ENCODE results near the gene GPR157. TPM values are rescaled to one million over a fixed set of nuclear protein-coding genes. Genes with fewer than 3 reads are reported as not detected.

Gene GPR157
- total and polyA plus RNA-seq, 8 donors: 15.2 to 36.5 (median 22.9) TPM

DNA sequence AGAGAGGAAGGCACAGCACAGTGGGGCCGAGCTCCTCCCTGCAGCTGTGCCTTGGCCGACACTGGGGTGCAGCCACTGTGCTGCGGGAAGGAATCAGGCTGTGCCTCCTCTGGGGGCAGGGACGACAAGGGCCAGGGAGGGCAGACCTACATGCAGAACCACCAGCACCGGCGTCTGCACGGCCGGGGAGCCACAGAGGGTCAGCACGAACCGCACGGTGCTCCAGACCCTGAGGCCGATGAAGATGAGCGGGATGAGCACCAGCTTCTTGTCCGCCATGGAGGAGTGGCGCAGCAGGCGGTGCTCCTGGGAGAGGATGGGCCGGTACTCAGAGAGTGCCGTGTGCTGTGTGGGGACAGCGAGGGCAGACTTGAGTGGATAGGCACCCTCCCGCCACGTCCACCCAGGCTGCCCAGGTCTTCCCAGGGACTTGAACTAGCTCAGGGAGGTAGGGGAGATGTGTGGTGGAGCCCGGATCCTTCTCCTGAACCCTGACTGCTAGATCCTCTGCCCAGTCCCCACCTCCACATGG, 23.5 kb downstream of the GPR157 start:
- no peaks in the 10 kb centered on the region for H3K9me3 ChIP-seq
- DNase-seq (no peak), ATAC-seq (no peak)
- TF ChIP-seq, protein P1, sequence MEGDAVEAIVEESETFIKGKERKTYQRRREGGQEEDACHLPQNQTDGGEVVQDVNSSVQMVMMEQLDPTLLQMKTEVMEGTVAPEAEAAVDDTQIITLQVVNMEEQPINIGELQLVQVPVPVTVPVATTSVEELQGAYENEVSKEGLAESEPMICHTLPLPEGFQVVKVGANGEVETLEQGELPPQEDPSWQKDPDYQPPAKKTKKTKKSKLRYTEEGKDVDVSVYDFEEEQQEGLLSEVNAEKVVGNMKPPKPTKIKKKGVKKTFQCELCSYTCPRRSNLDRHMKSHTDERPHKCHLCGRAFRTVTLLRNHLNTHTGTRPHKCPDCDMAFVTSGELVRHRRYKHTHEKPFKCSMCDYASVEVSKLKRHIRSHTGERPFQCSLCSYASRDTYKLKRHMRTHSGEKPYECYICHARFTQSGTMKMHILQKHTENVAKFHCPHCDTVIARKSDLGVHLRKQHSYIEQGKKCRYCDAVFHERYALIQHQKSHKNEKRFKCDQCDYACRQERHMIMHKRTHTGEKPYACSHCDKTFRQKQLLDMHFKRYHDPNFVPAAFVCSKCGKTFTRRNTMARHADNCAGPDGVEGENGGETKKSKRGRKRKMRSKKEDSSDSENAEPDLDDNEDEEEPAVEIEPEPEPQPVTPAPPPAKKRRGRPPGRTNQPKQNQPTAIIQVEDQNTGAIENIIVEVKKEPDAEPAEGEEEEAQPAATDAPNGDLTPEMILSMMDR (IDR thresholded peaks at IDR 0.05): no peak
- no peak overlapping the region for H3K27ac ChIP-seq
- intact Hi-C loops (cut with DNase I): loop anchor here in 1 of 2 donors (10.0 kb wide), 1 partner anchor 181 kb away; no protein-coding TSS in a partner anchor
- no peaks in the 10 kb centered on the region for H3K27me3 ChIP-seq
- no peak overlapping the region for H3K4me3 ChIP-seq
- H3K4me1 ChIP-seq: peaks cover 0 to under 1% of the 10 kb centered on the region in 2 donors
- peaks cover 0 to 48% of the 10 kb centered on the region in 2 donors for H3K36me3 ChIP-seq

DNA sequence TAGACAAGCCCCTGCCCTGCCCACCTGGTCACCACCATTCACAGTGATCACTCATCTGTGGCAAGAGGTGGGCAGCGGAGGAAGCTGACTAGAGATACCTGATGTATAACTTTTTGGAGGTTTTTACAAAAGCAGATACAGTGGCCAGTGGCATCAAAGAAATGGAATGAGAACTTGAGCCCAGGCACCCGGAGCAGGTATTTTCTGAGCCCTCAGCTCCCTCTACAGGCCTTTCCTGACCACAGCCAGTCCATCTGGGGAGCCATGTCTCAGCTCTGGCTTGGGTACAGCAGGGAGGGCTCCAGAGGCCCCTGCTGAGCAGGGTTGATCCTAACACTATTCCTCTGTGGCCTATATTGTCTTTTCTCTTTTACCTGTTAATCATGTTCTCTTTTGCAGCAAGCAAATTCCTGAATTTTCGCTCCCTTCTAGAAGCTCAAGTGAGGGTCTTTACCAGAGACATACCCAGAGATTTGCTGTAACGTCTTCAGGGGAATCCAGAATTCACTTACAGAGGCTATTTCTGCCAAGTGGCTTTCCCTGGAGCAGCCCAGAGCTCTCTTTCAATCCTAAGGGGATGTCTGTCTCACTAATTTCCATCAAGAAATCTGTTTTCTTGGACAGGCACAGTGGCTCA, 27.3 kb downstream of the GPR157 start:
- TF ChIP-seq, protein P1 (IDR thresholded peaks at IDR 0.05): peak; percentile 39 to 47
- Histone ChIP-seq H3K4me3 (no peak overlapping the region), H3K4me1 (no peaks in the 10 kb centered on the region), H3K27me3 (no peaks in the 10 kb centered on the region), H3K36me3 (peaks cover 0 to 30% of the 10 kb centered on the region in 2 donors), H3K9me3 (no peaks in the 10 kb centered on the region), H3K27ac (no peak overlapping the region)
- peak in 1 of 4 donors; percentile 36 for DNase-seq
- ATAC-seq: peak; percentile 83
- intact Hi-C loops (cut with DNase I): loop anchor here in 1 of 2 donors (10.0 kb wide), 1 partner anchor 177 kb away; no protein-coding TSS in a partner anchor

DNA sequence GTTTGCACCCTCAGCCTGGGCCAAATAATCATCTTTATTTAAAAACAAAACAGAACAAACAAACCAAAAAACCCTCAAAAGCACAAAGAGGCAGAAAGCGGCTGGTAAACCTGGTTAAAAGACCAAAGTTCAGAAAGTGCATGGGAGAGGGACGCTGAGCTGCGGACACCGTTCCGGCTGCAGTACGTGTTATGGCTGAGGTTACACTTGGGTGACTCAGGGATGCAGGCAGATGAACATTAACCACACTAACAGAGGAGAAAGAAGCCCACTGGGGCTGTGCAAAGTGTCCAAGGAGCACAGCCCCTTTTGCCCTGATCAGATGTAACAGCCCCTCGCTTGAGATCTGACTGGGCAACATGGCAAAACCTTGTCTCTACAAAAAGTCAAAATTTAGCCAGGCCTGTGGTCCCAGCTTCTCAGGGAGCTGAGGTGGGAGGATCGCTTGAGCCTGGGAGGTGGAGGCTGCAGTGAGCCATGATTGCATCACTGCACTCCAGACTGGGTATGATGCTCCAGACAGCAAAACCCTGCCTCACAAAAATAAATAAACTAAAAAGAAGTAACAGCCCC, 28.3 kb downstream of the GPR157 start:
- intact Hi-C loops (cut with DNase I): loop anchor here in 1 of 2 donors (10.0 kb wide), 1 partner anchor 176 kb away; no protein-coding TSS in a partner anchor
- no peaks in the 10 kb centered on the region for H3K9me3 ChIP-seq
- no peak overlapping the region for H3K27ac ChIP-seq
- peak; percentile 12 for ATAC-seq
- no peak overlapping the region for H3K4me3 ChIP-seq
- no peaks in the 10 kb centered on the region for H3K4me1 ChIP-seq
- TF ChIP-seq, protein P1 (IDR thresholded peaks at IDR 0.05): no peak
- peaks cover 0 to 29% of the 10 kb centered on the region in 2 donors for H3K36me3 ChIP-seq
- no peak for DNase-seq
- H3K27me3 ChIP-seq: no peaks in the 10 kb centered on the region

DNA sequence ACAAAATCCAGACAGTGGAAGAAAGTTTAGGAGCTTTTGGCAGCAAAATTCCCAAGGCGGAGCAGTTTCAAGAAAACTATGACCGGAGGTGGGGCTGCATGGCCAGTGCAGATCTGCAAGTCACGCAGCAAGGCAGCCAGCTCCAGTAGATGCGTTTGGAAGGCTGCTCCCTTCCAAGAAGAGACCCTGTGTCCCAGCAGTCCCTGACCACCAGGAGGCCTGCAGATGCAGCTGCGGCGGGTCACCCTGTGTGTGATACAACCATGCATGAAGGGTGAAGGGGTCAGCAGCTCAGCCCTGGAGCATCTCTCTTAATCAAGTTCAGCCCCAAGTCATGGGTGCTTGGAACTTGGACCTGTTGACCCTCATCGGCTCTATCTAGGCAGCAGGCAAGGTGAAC, 29.3 kb downstream of the GPR157 start:
- H3K4me1 ChIP-seq: no peaks in the 10 kb centered on the region
- no peaks in the 10 kb centered on the region for H3K27me3 ChIP-seq
- H3K27ac ChIP-seq: no peak overlapping the region
- no peaks in the 10 kb centered on the region for H3K9me3 ChIP-seq
- ATAC-seq (no peak), DNase-seq (no peak)
- H3K36me3 ChIP-seq: peaks cover 0 to 23% of the 10 kb centered on the region in 2 donors
- TF ChIP-seq, protein P1 (IDR thresholded peaks at IDR 0.05): no peak
- no peak overlapping the region for H3K4me3 ChIP-seq
- intact Hi-C loops (cut with DNase I): loop anchor here in 1 of 2 donors (10.0 kb wide), 1 partner anchor 85 kb away; no protein-coding TSS in a partner anchor

Measured in left lung (tissue), 10 donors.